Measurements from ENCODE around the gene ASPA.
"Not testable (repeated sequence)": the region's sequence is repeated elsewhere in the genome, so short reads cannot be mapped to it uniquely, and the experiment has no call there.

DNA sequence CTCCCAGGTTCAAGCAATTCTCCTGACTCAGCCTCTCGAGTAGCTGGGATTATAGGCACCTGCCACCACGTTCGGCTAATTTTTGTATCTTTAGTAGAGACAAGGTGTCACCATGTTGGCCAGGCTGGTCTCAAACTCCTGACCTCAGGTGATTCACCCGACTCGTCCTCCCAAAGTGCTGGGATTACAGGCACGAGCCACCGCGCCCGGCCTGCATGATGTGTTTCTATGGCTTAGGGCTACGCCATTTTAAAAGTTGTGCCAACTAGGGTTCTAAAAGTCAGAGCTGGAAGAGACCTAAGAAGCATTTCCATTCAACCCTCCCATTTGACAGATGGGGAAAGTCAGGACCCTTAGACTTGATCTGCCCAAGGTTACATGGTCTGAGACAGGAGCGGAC, 38.4 kb downstream of the ASPA start:
- TF ChIP-seq JUND (IDR thresholded peaks at IDR 0.05); EZH2phosphoT487 (IDR thresholded peaks at IDR 0.05; ENCODE audit: borderline replicate concordance, low read depth); GATA2 (CRISPR knock-in tag; IDR thresholded peaks at IDR 0.05); MAX (IDR thresholded peaks at IDR 0.05; ENCODE audit: low read depth); MXI1 (IDR thresholded peaks at IDR 0.05; ENCODE audit: low read depth, low read length); RCOR1 (IDR thresholded peaks at IDR 0.05; ENCODE audit: low read length); EP300 (IDR thresholded peaks at IDR 0.05; ENCODE audit: borderline replicate concordance in 1 of 2, low read depth in 1 of 2, low read length in 1 of 2); SIN3A (IDR thresholded peaks at IDR 0.05; ENCODE audit: borderline replicate concordance, low read depth, low read length); USF2 (IDR thresholded peaks at IDR 0.05; ENCODE audit: borderline replicate concordance, low read depth, low read length); RAD21 (IDR thresholded peaks at IDR 0.05; ENCODE audit: low read length); FOXM1 (IDR thresholded peaks at IDR 0.05; ENCODE audit: low read depth): not testable (repeated sequence)
- TF ChIP-seq, protein P1, sequence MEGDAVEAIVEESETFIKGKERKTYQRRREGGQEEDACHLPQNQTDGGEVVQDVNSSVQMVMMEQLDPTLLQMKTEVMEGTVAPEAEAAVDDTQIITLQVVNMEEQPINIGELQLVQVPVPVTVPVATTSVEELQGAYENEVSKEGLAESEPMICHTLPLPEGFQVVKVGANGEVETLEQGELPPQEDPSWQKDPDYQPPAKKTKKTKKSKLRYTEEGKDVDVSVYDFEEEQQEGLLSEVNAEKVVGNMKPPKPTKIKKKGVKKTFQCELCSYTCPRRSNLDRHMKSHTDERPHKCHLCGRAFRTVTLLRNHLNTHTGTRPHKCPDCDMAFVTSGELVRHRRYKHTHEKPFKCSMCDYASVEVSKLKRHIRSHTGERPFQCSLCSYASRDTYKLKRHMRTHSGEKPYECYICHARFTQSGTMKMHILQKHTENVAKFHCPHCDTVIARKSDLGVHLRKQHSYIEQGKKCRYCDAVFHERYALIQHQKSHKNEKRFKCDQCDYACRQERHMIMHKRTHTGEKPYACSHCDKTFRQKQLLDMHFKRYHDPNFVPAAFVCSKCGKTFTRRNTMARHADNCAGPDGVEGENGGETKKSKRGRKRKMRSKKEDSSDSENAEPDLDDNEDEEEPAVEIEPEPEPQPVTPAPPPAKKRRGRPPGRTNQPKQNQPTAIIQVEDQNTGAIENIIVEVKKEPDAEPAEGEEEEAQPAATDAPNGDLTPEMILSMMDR (IDR thresholded peaks at IDR 0.05), result not testable (repeated sequence)

All from SK-N-SH (cell line).